ENCODE measurements around the gene ISL2.

Gene ISL2

DNA sequence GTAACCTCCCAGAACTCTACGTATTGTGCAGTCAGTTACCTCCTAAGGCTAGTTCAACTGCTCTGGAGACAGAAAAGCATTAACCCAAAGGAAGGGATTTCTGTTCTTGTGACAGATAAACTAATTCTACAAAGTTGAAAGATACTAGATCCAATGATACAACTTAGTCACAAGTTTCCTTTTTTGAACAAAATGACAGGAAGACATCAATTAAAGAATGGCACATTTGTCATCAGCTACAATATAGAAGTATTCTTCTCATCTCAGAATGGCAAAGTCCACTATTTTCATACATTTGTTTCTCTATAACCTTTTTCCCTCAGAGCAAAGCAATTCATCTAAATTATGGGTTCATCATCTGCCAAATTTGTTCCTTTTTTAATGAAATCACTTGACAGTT, 43.7 kb downstream of the ISL2 start:
- no peak for DNase-seq

DNA sequence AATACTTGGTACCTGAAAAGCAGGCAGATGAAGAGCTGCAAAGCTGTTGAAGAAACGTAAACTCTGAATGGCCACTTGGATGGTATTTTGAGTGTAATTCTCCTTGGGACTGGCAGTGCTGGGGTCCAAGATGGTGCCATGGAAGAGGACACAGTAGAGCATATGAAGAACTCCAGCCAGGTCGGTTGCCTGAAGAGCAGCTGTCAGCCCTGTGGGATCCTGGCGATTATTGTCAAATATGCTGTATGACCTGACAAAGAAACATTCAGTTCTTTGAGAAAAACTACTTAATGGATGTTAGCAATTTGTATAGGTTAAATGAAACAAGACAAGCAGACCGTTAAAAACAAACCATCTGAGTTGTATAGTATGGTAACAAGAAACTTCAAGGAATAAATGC, 44.8 kb downstream of the ISL2 start:
- no peak for DNase-seq

DNA sequence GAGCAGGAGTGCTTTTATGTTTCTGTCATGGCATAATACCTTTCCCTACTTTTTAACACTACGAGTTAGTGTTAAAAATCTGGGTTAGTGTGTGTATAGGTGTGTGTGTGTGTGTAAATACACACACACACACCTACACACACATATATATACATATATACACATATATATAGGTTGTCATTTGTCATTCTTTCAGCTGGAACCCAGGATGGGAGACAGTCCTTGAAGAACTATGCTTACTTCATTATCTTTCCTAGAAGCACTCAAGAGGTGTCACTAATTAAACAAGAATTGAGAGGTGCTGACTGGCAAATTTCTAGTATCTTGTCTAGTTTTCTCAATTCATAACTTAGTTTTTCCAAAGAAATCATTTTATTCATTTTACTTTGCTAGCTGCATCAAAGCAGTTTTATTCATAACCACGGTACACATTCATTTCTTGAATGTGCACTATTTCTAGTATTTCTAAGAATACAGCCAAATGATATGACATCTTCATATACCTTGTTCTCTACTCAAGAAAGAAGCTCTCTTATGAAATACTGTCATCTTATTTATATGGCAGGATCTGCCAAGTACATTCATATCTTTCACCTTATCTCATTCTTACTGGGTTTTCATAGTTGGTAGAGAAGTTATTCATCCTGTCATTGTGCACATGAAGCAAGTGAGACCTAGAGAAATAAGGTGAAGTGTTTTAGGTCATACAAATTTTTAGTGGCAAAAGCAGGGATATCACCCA, 46.6 kb downstream of the ISL2 start:
- DNase-seq: no peak

DNA sequence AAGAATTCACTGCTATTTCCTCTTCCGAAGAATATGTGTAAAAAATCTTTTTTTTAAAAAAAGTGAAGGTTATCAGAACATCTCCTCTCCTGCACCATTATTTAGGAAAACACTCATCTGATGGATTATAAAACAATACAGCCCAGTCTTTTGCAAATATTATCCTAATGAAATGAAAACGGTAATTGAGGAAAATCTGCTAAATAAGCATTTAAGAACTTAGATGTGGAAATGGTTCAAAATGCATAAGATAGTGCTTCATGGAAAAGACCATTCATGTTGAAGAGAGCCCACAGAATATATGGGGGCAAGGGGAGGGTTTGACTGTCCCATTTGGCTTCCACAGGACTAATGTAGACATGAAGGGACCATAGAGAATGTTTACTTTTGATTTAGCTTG, 47.8 kb downstream of the ISL2 start:
- DNase-seq: no peak

DNA sequence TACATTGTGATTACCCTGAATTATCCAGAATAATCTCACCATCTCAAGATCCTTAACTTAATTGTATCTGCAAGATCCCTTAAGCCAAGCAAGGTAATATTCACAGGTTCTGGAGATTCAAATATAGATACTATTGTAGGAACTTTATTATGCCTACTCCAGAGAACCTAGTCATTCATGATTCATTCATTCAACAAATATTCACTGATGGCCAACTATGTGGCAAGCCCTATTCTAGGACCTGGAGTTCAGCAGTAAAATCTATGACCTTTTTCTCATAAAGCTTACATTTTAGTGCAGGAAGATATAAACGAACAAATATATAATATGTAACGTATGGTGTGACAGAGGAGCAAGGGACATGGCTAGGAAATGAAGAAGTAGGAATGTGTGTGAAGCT, 49.6 kb downstream of the ISL2 start:
- no peak for DNase-seq

DNA sequence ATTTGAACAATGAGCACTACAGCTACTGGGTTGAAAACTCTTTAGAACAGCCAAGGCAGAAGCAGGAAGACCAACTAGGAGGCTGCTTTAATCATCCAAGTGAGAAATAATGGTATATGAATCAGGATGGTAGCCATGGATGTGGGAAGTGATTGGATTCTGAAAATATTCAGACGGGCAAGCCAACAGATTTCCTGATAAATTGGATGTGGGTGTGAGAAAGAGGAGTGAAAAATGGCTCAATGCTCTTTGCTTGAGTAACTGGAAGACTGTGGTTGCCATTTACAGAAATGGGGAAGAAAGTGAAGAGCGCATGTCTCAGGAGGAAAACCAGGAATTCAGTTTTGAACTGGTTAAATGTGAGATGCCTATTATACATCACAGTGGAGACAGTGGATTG, 50.4 kb downstream of the ISL2 start:
- DNase-seq: no peak

DNA sequence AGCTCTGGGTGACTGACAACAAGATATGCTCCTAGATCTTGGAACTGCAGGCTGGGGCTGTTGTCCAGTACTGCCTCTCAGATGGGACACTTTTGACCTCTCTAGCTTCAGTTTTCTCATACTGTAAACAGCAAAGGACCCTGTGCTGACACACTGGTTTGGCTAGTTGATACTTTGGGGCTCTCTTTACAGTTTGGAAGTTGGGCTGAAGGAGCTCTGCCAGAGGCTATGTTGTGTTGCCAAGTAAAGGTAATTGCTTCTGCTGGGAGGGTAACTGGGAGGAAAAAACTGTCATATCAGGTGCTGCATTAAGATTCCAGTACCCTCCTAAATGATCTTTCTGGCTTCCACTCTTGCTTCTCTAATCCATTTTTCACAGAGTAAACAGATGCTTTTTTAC, 54.0 kb downstream of the ISL2 start:
- DNase-seq: no peak

DNA sequence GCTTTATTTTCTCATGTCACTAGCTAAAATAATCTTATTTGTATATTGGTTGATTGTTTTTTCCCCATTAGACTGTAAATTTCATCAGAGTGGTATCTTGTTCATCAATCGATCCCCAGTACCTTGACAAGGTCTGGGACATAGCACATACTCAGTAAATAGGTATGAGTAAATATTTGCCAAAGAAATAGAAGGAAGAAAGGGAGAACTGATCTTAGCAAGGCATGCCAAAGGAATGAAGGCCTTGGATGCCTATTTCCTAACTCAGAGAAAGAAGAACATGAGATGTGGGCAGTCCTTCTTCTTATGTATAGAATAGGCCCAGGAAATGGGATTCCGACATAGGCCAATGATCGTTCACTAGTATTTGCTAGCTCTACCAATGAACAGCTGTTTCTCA, 54.7 kb downstream of the ISL2 start:
- no peak for DNase-seq

DNA sequence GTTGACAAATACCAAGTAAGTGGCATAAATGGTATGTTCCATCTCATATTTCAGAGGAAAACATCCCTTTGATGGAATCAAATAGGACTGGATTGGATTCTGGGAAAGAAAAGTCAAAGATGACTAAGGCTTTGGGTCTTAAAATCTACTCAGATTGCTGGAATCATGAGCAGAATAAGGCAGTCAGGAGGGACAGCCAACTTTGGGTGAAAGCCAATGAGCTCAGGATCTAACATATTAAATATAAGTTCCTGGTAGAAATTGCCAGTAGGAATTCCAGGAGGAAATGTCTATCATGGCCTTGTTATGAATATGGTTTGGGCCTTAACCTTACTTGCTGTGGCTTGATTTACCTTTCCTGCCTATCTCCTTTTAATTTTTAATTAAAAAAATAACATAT, 55.3 kb downstream of the ISL2 start:
- no peak for DNase-seq

Measured in activated gamma-delta T cell treated with Interleukin-2 at 50 U/mL for 16 hours (primary cell).